DOHH2 (cell line): ENCODE results near the gene ARHGEF7.

Source experiments
- EZH2phosphoT487 ChIP-seq: fragments of 200-600 bp; sonication (generic); IDR thresholded peaks from 2 replicates; pipeline ENCODE4 v1.6.1; 2017; ENCODE audit warnings: borderline replicate concordance, mild to moderate bottlenecking, antibody characterized with exemption, low read length, moderate library complexity, mixed read lengths
- TF ChIP-seq, protein P1 (sequence below): fragments of 200-600 bp; sonication (generic); IDR thresholded peaks from one replicate; pipeline ENCODE4 v1.5.1; 2014; ENCODE audit warnings: antibody characterized with exemption, mild to moderate bottlenecking, low read depth, low read length; ENCODE audit not compliant: poor library complexity, severe bottlenecking

DNA sequence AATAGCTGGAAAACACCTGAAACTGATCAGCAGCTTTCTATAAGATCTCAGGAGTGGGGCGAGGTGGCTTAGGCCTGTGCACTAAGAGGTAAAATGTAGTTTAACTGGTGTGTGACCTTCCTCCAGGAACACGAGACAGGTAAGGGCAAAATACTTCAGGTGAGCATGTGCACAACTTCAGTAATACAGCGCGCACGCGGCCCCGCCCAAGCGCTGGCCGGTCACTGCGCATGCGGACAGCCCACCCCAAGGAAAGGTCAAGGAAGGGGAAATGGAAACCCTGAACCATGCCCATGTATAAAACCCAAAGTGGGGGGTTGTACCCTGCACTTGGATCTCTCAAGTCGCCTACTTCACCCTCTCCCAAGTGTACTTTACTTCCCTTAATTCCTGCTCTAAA is 49.4 kb upstream of the ARHGEF7 start:
- TF ChIP-seq EZH2phosphoT487: no peak
- TF ChIP-seq, protein P1, sequence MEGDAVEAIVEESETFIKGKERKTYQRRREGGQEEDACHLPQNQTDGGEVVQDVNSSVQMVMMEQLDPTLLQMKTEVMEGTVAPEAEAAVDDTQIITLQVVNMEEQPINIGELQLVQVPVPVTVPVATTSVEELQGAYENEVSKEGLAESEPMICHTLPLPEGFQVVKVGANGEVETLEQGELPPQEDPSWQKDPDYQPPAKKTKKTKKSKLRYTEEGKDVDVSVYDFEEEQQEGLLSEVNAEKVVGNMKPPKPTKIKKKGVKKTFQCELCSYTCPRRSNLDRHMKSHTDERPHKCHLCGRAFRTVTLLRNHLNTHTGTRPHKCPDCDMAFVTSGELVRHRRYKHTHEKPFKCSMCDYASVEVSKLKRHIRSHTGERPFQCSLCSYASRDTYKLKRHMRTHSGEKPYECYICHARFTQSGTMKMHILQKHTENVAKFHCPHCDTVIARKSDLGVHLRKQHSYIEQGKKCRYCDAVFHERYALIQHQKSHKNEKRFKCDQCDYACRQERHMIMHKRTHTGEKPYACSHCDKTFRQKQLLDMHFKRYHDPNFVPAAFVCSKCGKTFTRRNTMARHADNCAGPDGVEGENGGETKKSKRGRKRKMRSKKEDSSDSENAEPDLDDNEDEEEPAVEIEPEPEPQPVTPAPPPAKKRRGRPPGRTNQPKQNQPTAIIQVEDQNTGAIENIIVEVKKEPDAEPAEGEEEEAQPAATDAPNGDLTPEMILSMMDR: no peak
